GM18858 (cell line): Measurements from ENCODE around the gene PRPF8.
"Not testable (repeated sequence)": the region's sequence is repeated elsewhere in the genome, so short reads cannot be mapped to it uniquely, and the experiment has no call there.

ENCODE experiments used
- ATAC-seq: cut with Tn5 transposase; IDR thresholded peaks from one replicate; pipeline ENCODE4 v1.9.1; 2021; ENCODE audit not compliant: unreplicated experiment

Gene PRPF8

DNA sequence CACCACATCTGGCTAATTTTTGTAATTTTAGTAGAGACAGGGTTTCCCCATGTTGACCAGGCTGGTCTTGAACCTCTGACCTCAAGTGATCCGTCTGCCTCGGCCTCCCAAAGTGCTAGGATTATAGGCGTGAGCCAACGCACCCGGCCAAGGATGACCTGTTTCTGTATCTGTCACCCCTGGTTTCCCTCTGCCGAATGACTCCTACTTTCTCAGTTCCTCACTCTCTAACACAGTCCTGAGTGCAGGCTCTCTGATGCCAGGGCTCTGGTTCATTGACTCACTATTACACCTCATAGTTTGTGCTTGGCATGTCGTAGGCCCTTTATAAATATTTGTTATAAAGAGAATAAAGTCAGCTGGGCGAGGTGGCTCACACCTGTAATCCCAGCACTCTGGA, 10.7 kb upstream of the PRPF8 start:
- ATAC-seq: no peak

- no peak for ATAC-seq
These were observed 8.7 kb upstream of the PRPF8 start for GRCh38 chr17:1693339-1693738.

DNA sequence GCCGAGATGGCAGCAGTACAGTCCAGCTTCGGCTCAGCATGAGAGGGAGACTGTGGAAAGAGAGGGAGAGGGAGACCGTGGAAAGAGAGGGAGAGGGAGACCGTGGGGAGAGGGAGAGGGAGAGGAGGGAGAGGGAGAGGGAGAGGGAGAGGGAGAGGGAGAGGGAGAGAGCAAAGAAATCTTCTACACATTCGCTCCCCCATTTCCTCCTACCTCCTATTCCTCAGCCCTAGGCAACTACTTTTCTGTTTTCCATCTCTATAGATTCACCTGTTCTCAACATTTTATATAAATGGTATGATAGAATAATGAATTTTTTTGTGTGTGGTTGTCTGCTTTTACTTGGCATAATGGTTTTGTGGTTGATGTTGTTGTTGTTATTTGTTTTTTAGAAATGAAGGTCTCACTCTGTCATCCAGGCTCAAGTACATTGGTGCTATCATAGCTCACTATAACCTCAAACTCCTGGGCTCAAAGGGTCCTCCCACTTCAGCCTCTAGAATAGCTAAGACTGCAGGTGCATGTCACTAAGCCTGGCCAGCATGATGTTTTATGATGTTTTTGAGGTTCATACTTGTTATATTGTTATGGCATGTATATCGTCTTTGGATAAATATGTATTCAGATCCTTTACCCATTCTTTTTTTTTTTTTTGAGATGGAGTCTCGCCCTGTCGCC, 6.0 kb upstream of the PRPF8 start:
- ATAC-seq: no peak

DNA sequence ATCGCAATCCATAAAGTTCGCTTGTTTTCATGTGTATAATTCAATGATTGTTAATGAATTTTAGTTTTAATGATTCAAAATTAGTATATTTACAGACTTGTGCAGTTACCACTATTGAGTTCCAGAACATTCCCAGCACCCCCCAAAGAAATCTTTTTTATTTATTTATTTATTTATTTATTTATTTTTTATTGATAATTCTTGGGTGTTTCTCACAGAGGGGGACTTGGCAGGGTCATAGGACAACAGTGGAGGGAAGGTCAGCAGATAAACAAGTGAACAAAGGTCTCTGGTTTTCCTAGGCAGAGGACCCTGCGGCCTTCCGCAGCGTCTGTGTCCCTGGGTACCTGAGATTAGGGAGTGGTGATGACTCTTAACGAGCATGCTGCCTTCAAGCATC, 3.7 kb upstream of the PRPF8 start:
- not testable (repeated sequence) for ATAC-seq

- no peak for ATAC-seq
These were observed 1.4 kb upstream of the PRPF8 start for GRCh38 chr17:1686086-1686485.

DNA sequence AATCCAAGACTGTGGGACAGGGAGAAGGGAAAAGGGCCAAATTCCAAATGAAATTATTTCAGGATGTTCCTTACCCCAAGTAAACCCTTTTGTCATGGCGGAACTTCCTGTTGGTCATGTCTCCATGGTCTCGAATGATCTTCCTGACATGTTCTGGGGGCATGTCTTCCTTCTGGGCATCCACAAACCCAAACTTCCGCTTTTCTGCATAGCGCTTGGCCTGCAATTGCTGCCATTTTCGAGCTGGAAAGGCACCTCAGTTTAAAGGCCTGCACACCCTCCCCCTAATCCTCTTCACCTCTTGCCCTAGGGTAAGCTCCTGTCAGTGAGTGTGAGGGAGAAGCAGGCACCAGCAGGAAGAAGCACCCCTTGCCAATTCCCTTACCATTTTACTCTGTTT, 1.2 kb downstream of the PRPF8 start:
- no peak for ATAC-seq

DNA sequence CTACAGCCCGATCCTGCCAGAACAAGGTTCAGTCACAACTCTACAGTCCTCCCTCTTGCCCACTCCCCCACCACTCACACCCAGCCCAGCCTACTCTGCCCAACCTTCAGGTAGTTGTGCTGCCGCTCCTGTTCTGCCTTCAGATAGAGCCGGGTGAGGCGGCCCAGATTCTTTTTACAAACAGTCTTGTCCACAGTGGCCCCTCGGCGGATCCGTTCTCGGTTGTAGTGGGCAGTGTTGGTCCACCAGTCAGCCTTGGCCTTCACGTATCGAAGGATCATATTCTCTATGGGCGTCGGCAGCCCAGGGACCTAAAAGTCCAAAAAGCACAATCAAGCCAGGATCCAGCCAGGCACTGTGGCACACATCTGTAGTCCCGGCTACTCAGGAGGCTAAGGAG, 8.3 kb downstream of the PRPF8 start:
- ATAC-seq: no peak

- no peak for ATAC-seq
These were observed 11.5 kb downstream of the PRPF8 start for GRCh38 chr17:1673041-1673785.

GRCh38 chr17:1663934-1664333, 20.7 kb downstream of the PRPF8 start:
- not testable (repeated sequence) for ATAC-seq

DNA sequence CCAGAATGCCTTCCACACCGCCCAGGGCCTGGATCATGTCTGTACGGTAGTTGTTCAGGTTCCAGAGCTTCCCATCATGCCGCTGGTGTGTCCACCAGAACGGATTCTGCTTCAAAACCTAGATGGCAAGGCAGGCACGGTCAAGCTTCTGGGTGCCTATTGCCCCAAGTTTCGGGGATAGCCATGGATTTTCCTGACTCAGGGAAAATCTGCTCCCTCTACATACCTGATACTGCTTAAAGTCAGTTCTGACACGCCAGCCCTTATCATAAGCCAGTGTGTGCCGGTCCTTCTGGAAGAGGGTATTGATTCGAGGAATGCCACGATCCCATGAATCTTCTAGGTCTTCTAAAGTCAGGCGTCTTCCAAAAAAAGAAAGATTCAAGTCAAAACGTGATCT, 23.6 kb downstream of the PRPF8 start:
- no peak for ATAC-seq

DNA sequence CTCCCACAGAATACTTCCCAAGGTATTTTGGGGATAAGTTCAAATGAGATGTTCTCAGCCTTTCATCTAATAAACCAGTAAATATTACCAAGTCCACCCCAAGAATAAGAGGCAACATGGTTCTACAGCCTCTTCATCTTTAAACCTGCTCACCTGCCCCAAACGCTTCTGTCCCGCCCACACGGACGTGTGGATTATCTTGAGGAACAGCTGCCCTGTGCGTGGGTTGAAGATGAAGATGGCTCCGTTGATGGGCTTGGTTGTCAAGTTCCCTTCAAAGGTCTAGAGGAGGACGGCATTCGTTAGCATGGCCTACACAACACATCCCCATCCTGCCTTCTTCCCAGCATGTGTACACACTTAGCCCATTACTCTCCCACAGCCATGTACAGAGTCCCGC, 26.6 kb downstream of the PRPF8 start:
- ATAC-seq: no peak

DNA sequence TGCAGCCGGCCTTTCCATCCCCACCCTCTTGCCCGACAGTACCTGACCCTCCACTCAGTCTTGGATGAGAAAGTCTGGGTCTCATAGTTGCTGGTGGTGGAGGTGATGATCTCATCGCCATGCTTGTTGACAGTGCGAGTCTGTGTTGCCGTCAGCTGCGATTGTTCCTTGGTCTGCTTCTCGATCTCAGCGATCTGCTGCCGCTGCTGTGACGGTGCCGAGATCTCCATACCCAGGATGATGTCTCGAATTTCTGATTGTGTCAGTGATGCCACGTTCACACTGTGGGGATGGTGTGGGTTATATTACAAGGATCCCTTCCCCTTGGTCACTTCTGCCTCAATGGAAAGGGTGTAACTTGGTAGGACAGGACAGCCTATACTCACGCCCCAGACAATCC, 30.9 kb downstream of the PRPF8 start:
- no peak for ATAC-seq

DNA sequence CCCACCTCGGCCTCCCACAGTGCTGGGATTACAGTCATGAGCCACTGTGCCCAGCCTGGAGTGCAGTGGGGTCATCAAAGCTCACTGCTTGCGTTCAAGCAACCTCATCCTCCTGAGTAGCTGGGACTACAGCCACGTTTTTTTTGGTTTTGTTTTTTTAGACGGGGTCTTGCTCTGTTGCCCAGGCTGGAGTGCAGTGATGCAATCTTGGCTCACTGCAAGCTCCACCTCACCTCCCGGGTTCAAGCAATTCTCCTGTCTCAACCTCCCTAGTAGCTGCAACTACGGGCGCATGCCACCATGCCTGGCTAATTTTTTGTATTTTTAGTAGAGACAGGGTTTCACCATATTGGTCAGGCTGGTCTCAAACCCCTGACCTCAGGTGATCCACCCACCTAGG, 31.9 kb downstream of the PRPF8 start:
- not testable (repeated sequence) for ATAC-seq

DNA sequence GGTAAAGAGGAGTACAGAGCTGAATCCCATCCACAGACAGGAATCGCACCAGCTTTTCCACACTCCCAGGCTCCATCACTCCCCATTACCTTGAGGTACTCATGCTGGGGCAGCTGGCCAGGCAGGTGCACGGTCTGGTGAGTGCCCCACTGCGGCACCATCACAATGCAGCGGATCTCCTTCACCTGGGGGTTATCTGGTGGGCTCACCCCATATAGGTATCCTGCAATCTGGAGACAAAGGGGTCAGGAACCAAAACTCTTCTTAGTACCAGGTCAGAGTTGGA, 33.2 kb downstream of the PRPF8 start:
- ATAC-seq: no peak

GRCh38 chr17:1650731-1651558, 33.7 kb downstream of the PRPF8 start:
- no peak for ATAC-seq

DNA sequence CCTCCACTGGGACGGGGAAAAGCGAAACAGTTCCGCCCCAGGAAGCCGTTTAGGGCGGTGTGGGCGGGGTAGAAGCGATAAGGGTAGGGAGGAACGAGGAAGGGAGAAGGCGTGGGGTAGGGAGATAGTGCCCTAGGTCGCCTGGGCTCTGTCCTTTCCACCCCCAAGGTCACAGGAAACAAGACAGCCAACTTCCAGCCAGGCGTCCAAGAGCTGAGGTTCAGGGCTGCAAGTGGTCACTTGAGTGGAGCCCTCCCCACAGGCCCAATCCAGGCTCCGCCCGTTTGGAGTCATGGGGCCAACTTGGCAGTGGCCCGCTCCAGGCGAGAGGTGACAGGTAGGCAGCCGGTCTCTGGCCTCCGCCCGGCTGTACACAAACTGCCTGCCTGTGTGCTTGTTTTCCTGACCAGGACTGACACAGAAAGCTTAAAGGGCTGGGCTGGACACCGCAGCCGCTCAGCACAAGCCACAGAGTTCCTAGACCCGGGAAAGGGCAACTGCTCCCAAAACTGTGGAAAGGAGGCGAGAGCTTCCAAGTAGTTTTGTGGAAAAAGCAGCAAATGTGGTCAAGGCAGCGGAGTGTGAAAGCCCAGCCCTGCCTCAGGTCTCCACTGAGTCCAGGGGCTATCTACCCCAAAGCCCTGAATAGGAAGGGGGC, 34.7 kb downstream of the PRPF8 start, which contains the start of gene RILP:
Gene RILP (minus strand): TSS at position 23 of the 658 bp plus-strand sequence. CDS start 62 bp downstream, outside the sequence.
- ATAC-seq: no peak

- ATAC-seq: peak; percentile 36
These were observed 35.5 kb downstream of the PRPF8 start for GRCh38 chr17:1648963-1649843.

DNA sequence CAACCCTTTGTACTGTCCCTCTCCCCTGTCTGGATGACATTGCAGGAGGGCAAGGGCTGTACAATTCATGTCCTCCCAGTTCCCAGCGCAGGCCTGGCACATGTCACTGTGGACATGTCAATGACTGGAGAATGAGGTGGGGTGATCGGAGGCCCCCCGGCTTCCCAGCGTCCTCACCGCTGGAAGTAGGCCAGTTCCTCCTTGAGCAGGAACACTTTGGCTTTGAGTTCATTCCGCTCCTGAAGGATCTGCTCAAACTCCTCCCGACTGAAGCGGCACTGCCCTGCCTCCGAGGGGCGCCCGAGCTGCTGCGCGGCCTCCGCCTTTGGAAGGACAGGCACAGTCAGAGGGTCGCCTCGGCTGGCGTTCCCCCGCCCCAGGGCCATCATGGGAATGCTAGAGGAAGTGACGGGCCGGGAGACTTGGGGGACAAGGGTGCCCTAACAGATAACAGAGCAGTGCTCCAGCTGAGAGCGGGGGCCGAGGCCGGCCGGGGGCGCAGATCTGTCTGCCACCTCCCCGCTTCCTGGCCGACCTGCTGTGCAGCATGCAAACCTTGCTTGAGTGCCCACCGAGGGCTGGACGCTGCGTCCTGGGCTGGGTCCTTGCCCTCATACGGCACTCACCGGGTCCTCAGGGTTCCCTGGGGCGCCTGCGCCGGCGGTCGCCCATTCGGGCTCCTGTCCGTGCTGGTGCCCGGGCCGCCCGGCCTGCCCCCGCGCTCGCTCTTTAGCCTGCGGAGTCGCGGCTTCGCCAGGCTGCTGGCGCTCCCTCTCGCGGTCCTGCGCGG, 36.3 kb downstream of the PRPF8 start:
- ATAC-seq: peak; percentile 1

DNA sequence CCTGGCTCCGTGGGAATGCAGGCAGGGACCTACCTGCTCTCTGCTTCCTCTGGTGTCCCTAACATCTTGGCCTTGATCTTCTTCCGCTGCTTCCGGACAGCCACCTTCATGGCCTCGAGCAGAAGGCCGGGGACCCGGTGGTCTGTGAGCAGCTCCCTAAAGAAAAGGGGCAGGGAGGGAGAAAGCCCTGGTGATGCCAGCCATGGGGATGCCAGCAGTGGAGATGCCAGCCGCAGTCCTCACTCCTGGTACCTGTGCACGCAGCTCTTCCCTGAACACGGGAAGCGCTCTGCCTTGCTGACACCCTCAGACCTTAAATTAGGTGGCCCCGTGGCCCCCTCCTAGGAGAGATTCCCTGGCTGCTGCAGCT, 36.9 kb downstream of the PRPF8 start:
- ATAC-seq: no peak
